AG08395 (cell line): ENCODE measurements around the gene PCDHB7.
"Not testable (repeated sequence)": the region's sequence is repeated elsewhere in the genome, so short reads cannot be mapped to it uniquely, and the experiment has no call there.

Experiments used
- DNase-seq: peaks from one replicate; pipeline ENCODE4 v3.0.0; 2012; ENCODE audit warnings: mixed read lengths, low spot score

Gene PCDHB7

GRCh38 chr5:141224844-141225243 is 52.4 kb downstream of the PCDHB7 start:
- DNase-seq: not testable (repeated sequence)

GRCh38 chr5:141225421-141225820 is 53.0 kb downstream of the PCDHB7 start:
- DNase-seq: not testable (repeated sequence)
